ENCODE data around the gene COTL1.

The COTL1 gene

GRCh38 chr16:84660973-84661372, 43.1 kb upstream of the COTL1 start:
- no peak for DNase-seq (ENCODE audit: low read depth)
- H3K4me3 ChIP-seq (ENCODE audit: low read depth, low read length), result no peak overlapping the region
- no peak for TF ChIP-seq CTCF (conservative IDR thresholded peaks at IDR 0.05; ENCODE audit: low read depth, low read length)

- no peak for TF ChIP-seq CTCF (conservative IDR thresholded peaks at IDR 0.05; ENCODE audit: low read depth, low read length)
- no peak overlapping the region for H3K4me3 ChIP-seq (ENCODE audit: low read depth, low read length)
- no peak for DNase-seq (ENCODE audit: low read depth)
Observed at GRCh38 chr16:84659656-84660300, 41.9 kb upstream of the COTL1 start.

- no peak for TF ChIP-seq CTCF (conservative IDR thresholded peaks at IDR 0.05; ENCODE audit: low read depth, low read length)
- no peak overlapping the region for H3K4me3 ChIP-seq (ENCODE audit: low read depth, low read length)
- no peak for DNase-seq (ENCODE audit: low read depth)
Observed at GRCh38 chr16:84658690-84659089, 40.8 kb upstream of the COTL1 start.

GRCh38 chr16:84657229-84657837, 39.5 kb upstream of the COTL1 start:
- H3K4me3 ChIP-seq (ENCODE audit: low read depth, low read length), result no peak overlapping the region
- TF ChIP-seq CTCF (conservative IDR thresholded peaks at IDR 0.05; ENCODE audit: low read depth, low read length), result no peak
- no peak for DNase-seq (ENCODE audit: low read depth)

GRCh38 chr16:84656649-84657048, 38.8 kb upstream of the COTL1 start:
- no peak for DNase-seq (ENCODE audit: low read depth)

GRCh38 chr16:84654998-84655397, 37.1 kb upstream of the COTL1 start:
- no peak overlapping the region for H3K4me3 ChIP-seq (ENCODE audit: low read depth, low read length)
- DNase-seq (ENCODE audit: low read depth), result no peak
- TF ChIP-seq CTCF (conservative IDR thresholded peaks at IDR 0.05; ENCODE audit: low read depth, low read length), result no peak

More at GRCh38 chr16:84656649-84657048, 38.8 kb upstream of the COTL1 start:
- H3K4me3 ChIP-seq (ENCODE audit: low read depth, low read length), result no peak overlapping the region
- no peak for TF ChIP-seq CTCF (conservative IDR thresholded peaks at IDR 0.05; ENCODE audit: low read depth, low read length)

GRCh38 chr16:84654238-84654637, 36.4 kb upstream of the COTL1 start:
- DNase-seq (ENCODE audit: low read depth), result no peak
- H3K4me3 ChIP-seq (ENCODE audit: low read depth, low read length), result no peak overlapping the region
- no peak for TF ChIP-seq CTCF (conservative IDR thresholded peaks at IDR 0.05; ENCODE audit: low read depth, low read length)
